GM19463 (cell line): ENCODE measurements around the gene ANKUB1.
"Not testable (repeated sequence)": the region's sequence is repeated elsewhere in the genome, so short reads cannot be mapped to it uniquely, and the experiment has no call there.

Experiments used
- ATAC-seq: cut with Tn5 transposase; IDR thresholded peaks from one replicate; pipeline ENCODE4 v1.9.1; 2021; ENCODE audit warnings: mild to moderate bottlenecking, moderate library complexity; ENCODE audit not compliant: unreplicated experiment

Gene ANKUB1

DNA sequence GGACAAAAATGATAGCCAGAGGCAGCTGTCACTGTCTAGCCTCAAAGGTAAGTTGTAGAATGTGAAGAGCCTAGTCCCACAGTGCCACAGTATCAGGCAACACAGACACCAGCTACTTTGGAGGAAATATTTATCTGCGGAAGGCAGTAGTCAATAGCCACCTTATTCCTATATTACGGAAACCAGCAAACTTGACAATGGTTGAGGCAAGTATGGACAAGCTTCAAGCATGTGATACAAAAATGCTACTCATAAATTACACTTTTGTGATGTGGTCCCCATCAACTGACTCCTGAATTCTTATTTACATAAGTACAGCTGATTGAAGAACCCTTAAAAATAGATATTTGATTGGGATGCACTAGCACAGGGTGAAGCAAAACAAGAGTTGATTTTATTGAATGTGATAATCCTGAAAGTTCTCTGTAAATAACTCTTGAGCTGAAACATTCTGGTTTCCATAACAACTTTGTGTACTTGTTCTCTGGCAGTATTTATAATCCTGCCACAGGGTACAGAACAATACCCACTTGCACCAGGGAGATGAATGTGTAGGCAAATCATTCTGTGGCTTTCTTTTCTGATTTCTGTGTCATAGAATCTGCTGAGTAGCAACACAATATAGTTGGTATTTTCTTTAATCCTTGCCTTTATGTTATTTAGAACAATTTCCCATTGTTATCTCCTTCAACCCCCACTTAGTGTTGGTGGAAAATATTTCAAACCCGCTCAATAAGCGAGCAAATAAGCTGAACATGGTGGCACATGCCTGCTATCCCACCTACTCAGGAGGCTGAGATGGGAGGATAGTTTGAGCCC is at the start of gene ANKUB1:
Gene ANKUB1, minus strand, starts transcription at position 103 of the 819 bp plus-strand sequence. CDS start 188 bp downstream, outside the sequence.
- no peak for ATAC-seq

DNA sequence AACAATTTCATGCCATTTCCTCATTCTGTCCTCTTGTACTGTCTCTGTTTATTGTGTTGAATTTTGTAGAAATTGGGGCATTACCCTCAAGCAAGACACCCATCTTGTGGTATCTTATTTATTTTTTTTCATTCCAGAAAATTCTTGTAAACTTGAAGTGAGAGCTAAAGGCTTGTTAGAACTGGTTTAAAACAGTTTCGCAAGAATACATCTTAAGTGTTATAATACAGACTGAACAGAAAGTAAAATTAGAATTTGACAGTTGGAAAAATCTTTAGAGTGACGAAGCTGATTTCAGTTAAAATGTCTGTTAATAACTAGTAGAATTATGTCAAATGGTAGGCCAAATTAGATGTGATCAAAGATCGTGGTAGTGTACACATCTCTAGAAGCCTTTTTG is 47.5 kb upstream of the ANKUB1 start:
- ATAC-seq, result no peak

DNA sequence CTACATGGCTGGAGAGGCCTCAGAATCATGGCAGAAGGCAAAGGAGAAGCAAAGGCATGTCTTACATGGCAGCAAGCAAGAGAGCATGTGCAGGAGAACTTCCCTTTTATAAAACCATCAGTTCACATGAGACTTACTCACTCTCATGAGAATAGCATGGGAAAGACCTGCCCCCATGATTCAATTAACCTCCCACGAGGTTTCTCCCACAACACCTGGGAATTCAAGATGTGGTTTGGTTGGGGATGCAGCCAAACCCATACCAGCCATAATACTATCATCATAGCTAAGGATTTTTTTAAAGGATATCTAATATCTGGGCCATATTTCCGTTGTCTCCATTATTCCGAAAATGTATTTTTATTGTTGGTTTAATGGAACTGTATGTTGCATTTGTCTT is 47.1 kb upstream of the ANKUB1 start:
- ATAC-seq, result not testable (repeated sequence)

DNA sequence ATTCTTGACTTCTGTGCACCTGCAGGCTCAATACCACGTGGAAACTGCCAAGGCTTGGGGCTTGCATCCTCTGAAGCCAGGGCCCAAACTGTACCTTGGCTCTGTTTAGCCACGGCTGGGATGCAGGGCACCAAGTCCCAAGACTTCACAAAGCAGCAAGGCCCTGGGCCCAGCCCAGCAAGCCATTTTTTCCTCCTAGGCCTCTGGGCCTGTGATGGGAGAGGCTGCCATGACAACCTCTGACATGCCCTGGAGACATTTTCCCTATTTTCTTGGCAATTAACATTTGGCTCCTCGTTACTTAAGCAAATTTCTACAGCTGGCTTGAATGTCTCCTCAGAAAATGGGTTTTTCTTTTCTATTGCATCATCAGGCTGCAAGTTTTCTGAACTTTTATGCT is 46.1 kb upstream of the ANKUB1 start:
- not testable (repeated sequence) for ATAC-seq

GRCh38 chr3:149833241-149833640 is 40.9 kb upstream of the ANKUB1 start:
- ATAC-seq, result no peak

DNA sequence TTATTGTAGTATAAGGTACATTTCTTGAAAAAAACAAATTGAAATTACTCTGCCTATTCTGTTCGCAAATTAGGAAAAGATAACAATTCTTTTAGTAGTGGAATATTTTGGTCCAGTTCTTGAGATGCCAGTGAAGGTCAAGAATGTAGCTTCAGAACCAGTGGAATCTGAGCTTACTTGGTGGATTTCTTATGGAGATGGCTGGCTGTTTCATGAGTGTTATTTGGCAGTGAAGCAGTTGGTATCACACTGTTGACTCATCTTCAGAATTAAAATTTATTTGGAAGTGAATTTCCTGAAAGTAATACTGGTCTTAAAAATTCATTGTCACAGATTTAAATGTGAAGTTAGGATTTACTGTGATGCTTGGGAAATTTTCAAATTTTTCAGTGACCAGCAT is 39.7 kb upstream of the ANKUB1 start:
- no peak for ATAC-seq

- ATAC-seq, result no peak
These were observed 39.0 kb upstream of the ANKUB1 start for GRCh38 chr3:149831321-149831720.

GRCh38 chr3:149830902-149831301 is 38.5 kb upstream of the ANKUB1 start:
- no peak for ATAC-seq

GRCh38 chr3:149829631-149830030 is 37.3 kb upstream of the ANKUB1 start:
- ATAC-seq, result not testable (repeated sequence)

DNA sequence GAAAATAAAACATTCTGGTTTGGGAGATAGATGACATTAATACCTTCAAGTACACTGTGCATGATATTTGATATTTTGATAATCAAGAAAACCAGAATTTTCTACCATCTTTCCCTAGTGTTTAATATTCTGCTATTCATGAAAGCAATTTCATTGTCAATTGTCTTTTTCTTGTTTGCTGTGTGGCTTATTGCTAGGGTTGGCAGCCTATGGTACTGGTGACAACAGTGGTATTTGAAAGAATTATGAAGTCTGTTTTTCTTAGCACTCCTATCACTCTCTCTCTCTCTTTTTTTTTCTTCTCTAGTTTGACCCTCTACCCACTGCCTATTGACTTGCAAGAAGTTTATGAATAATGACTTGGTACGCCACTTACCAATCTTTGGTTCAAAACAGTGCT is 36.0 kb upstream of the ANKUB1 start:
- ATAC-seq, result no peak

- ATAC-seq, result no peak
These were observed 34.3 kb upstream of the ANKUB1 start for GRCh38 chr3:149826636-149827035.

DNA sequence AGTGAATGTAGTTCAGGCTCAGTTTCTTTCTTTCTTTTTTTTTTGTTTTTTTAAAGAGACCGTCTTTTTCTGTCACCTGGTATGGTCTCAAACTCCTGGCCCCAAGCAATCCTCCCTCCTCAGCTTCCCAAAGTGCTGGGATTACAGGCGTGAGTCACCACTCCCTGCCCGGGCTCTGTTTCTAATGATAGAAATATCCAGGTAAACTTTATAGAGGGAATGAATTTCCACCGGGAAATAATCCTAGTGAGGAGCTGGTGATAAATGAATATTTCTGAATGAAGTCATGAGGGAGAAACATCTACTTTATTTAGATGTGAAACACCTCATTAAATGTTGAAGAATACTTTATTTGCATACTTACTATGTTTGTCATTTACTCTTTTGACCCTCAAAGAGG is 27.8 kb upstream of the ANKUB1 start:
- ATAC-seq, result no peak

DNA sequence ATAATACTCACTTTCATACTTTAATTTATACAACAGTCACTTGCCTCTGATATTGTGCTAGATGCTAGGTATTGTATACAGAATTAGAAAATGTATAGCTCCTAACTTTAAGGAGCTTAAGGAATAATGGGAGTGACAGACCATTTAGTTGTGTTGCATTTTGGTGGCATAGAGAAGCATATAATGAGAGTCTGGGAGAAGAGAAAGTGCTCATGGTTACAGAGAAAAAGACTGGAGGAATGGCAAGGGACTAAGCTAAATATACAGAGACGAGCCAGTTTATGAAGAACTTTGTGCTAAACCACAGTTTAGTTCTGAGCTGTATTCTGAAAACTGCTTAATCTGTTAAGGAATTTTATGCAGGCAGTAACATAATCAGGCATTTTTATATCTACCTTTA is 27.1 kb upstream of the ANKUB1 start:
- no peak for ATAC-seq

GRCh38 chr3:149816986-149817385 is 24.6 kb upstream of the ANKUB1 start:
- ATAC-seq, result no peak

DNA sequence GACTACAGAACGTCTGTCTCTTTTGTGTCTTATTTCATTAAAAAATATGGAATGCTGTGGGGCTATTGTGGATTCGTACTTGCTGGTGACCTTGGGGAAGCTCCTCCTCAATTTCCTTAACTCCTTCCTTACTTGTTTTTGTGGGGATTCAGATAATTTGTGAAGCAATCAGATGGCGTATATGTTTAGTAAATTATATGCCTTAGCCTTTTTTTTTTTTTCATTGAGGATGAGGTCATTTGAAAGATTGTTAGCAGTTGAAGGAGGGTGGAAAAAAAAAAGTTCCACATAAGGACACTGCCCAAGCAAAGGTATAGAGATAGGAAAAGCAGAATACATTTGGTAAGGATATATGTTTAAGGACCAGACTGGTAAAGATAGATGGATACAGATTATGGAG is 24.0 kb upstream of the ANKUB1 start:
- no peak for ATAC-seq

GRCh38 chr3:149815728-149816127 is 23.4 kb upstream of the ANKUB1 start:
- no peak for ATAC-seq

DNA sequence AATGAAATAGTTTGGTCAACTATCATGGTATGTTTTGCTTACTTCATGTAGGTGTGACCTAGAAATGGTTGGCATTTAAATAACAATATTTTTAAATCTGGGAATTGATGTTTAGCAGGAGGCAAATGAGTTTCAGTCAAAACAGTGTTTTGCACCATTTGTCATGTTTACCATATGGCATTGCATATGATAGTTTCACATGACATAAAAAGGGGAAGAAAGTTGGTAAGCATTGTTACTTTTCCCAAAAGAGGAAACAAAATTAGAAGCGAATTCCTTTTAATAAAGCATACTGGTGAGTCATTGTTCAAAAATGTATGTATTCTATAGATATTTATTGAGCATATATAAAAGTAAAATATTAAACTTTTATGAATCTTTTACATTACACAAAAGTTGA is 23.0 kb upstream of the ANKUB1 start:
- no peak for ATAC-seq

- ATAC-seq, result peak; percentile 7
These were observed 21.3 kb upstream of the ANKUB1 start for GRCh38 chr3:149813367-149814281.

GRCh38 chr3:149812606-149813366 is 20.4 kb upstream of the ANKUB1 start, which contains the start of gene RNF13:
Gene RNF13, plus strand, starts transcription at chr3:149813215. Its CDS starts 32,812 bp downstream, at chr3:149846027.
- peak; percentile 86 for ATAC-seq

GRCh38 chr3:149812165-149812605 is 19.8 kb upstream of the ANKUB1 start:
- ATAC-seq, result no peak

DNA sequence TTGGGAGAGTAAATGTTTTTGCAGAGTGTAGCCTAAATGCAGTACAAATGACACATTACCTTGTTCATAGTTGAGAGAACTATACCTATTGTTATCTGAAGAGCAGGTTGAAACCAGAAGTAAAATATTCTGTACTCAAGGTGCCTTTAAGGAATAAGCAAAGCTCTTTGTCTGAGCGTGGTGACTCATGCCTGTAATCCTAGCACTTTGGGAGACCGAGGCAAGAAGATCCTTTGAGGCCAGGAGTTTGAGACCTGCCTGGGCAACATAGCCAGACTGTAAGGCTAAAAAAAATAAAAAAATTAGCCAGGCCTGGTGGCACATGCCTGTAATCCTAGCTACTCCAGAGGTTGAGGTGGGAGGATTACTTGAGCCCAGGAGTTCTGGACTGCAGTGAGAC is 18.5 kb upstream of the ANKUB1 start:
- no peak for ATAC-seq
